VCaP (cell line): Measurements from ENCODE around the gene AHCY.
"Not testable (repeated sequence)": the region's sequence is repeated elsewhere in the genome, so short reads cannot be mapped to it uniquely, and the experiment has no call there.

Experiments used
- H3K27ac ChIP-seq: fragments of 450-650 bp; 2 replicates; pipeline ENCODE4 v1.5.1; 2017
- CTCF ChIP-seq: fragments of 450-650 bp; conservative IDR thresholded peaks from 2 replicates; pipeline ENCODE4 v1.5.1; 2017; ENCODE audit warnings: mild to moderate bottlenecking, moderate library complexity

Gene AHCY

GRCh38 chr20:34254979-34255378, 48.2 kb downstream of the AHCY start:
- H3K27ac ChIP-seq: no peak overlapping the region
- TF ChIP-seq CTCF: no peak

- H3K27ac ChIP-seq: peak overlapping the region; percentile 36; the same call in 1 of the 2 replicates
Observed at GRCh38 chr20:34252431-34253086, 50.6 kb downstream of the AHCY start.

GRCh38 chr20:34251619-34252018, 51.5 kb downstream of the AHCY start:
- no peak for TF ChIP-seq CTCF

GRCh38 chr20:34250005-34250404, 53.1 kb downstream of the AHCY start:
- no peak overlapping the region for H3K27ac ChIP-seq
- TF ChIP-seq CTCF: no peak

More at GRCh38 chr20:34251619-34252018, 51.5 kb downstream of the AHCY start:
- H3K27ac ChIP-seq: no peak overlapping the region

GRCh38 chr20:34249291-34249690, 53.9 kb downstream of the AHCY start:
- no peak overlapping the region for H3K27ac ChIP-seq
- TF ChIP-seq CTCF: no peak

- no peak for TF ChIP-seq CTCF
- H3K27ac ChIP-seq: no peak overlapping the region
Observed at GRCh38 chr20:34246126-34246626, 57.0 kb downstream of the AHCY start.

GRCh38 chr20:34243377-34243776, 59.8 kb downstream of the AHCY start:
- no peak for TF ChIP-seq CTCF
- H3K27ac ChIP-seq: no peak overlapping the region

- TF ChIP-seq CTCF: no peak
- no peak overlapping the region for H3K27ac ChIP-seq
Observed at GRCh38 chr20:34242879-34243278, 60.3 kb downstream of the AHCY start.

GRCh38 chr20:34242015-34242414, 61.1 kb downstream of the AHCY start:
- not testable (repeated sequence) for H3K27ac ChIP-seq
